ENCODE measurements around the gene PTPRK.

GRCh38 chr6:127924031-127924430 lies 596.4 kb downstream of the PTPRK start:
- TF ChIP-seq CTCF (IDR thresholded peaks at IDR 0.05): no peak
- no peak for TF ChIP-seq POLR2A (IDR thresholded peaks at IDR 0.05)
